ENCODE data around the gene STX3. TPM values are rescaled to one million over a fixed set of nuclear protein-coding genes. Genes with fewer than 3 reads are reported as not detected.
"Not testable (repeated sequence)": the region's sequence is repeated elsewhere in the genome, so short reads cannot be mapped to it uniquely, and the experiment has no call there.

The STX3 gene
- total RNA-seq, 2 donors from 2014 or later = 6.9 to 12.9 TPM

DNA sequence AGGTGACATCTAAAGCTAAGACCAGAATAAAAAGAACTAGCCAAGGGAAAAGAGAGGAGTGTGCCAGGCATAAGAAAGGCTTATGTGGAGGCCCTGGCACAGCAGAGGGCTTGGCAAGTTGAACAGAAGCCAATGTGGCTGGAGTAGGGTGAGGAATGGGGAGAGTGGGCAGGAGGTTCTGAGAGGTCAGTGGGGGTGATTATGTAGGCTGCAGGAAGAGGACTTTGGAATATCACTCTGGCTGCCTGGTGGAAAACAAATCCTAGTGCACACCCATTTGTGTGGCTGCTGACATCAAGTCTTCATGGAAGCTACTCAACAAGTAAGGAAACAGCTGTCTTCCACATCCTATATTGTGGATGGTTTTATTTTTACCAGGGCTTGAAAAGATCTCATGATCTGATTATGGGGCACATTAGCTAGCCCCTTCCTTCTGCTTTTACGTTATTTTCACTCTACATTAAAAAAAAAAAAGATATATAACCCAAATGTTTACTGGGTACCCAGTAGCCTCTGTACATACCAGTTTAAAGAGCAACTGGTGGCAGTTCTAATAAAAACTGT lies 52.0 kb downstream of the STX3 start:
- peaks cover 5 to 12% of the 10 kb centered on the region in 2 donors for H3K36me3 Mint-ChIP-seq (ENCODE audit: insufficient read depth in 2 of 2)
- ATAC-seq (replicated peaks in 1 of 2) (no peak), DNase-seq (no peak)
- peaks cover 0 to 3% of the 10 kb centered on the region in 2 donors for H3K9me3 Mint-ChIP-seq
- peaks cover 27% of the 10 kb centered on the region for H3K4me1 Mint-ChIP-seq (ENCODE audit: low read depth)
- H3K4me3 Mint-ChIP-seq = no peak overlapping the region
- peak overlapping the region; percentile 77 for H3K27ac Mint-ChIP-seq
- no peaks in the 10 kb centered on the region for H3K27me3 Mint-ChIP-seq (ENCODE audit: low read depth)

DNA sequence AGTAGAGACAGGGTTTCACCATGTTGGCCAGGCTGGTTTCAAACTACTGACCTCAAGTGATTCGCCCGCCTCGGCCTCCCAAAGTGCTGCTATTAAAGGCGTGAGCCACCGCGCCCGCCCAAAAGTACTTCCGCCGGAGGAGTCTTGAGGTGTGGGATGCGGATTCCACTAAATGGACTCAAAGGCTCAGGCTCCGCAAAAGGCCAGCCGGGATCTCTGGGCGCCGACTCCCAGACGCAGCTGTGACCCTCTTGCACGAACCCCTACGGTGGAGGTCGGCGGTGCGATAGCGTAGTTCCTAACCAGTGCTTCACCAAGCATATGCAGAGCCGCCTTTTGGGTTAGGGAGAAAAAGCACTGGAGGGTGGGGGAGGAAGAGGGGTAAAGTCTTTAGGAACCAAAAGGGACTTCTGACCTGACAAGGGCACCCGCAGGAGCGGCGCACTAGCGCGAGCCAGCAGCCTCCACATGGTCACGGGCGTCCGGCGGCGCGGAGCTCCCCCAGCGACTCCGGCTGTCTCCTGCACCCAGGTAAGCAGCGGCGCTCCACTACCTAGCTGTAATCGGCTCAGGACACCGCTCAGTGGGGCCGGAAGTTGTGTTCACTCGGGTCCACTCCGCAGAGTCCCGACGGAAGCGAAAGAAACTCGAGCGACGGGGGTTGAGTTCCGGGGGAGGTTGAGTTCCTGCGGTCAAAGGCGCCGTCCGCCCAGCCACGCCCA lies 55.2 kb downstream of the STX3 start, which contains the start of gene MRPL16:
TSS of gene MRPL16 (minus strand) at position 590 of the 722 bp plus-strand sequence. CDS start at position 470, 120 bp downstream.
- H3K36me3 Mint-ChIP-seq (ENCODE audit: insufficient read depth in 2 of 2) = peaks cover 5 to 12% of the 10 kb centered on the region in 2 donors
- DNase-seq = peak; percentile 90
- peak within 1 kb of the TSS; percentile 94 to 95 for H3K4me3 Mint-ChIP-seq

DNA sequence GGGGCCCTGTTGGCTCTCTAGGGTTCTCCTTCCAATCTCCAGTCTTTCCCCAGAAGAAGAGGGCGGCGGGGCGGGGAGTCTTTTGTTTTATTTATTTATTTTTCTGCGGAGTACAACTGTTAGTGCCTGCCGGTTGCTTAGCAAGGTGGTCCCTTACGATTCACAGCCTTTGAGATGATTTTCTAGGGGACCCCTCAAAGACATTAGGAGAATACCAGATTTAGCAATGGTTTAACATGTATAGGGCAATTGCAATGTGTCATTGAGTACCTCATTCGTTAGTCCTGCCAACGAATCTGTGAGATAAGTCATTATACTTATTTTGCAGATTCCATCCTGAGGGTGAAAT lies 55.7 kb downstream of the STX3 start:
- H3K9me3 Mint-ChIP-seq = peaks cover 0 to 3% of the 10 kb centered on the region in 2 donors
- ATAC-seq (replicated peaks in 1 of 2) (no peak), DNase-seq (no peak)
- H3K27me3 Mint-ChIP-seq (ENCODE audit: low read depth) = no peaks in the 10 kb centered on the region
- H3K4me3 Mint-ChIP-seq = peak overlapping the region; percentile 94 to 95
- peak overlapping the region; percentile 96 for H3K27ac Mint-ChIP-seq
- H3K4me1 Mint-ChIP-seq (ENCODE audit: low read depth) = peaks cover 34% of the 10 kb centered on the region
- H3K36me3 Mint-ChIP-seq (ENCODE audit: insufficient read depth in 2 of 2) = peaks cover 5 to 12% of the 10 kb centered on the region in 2 donors

More for the DNA sequence above, 55.2 kb downstream of the STX3 start, which contains the start of gene MRPL16:
- Mint-ChIP-seq H3K27ac (peak within 1 kb of the TSS; percentile 96), H3K27me3 (ENCODE audit: low read depth) (no peaks in the 10 kb centered on the region), H3K4me1 (ENCODE audit: low read depth) (peaks cover 34% of the 10 kb centered on the region), H3K9me3 (peaks cover 0 to 3% of the 10 kb centered on the region in 2 donors)
- peak; percentile 100 for ATAC-seq (replicated peaks in 1 of 2)

DNA sequence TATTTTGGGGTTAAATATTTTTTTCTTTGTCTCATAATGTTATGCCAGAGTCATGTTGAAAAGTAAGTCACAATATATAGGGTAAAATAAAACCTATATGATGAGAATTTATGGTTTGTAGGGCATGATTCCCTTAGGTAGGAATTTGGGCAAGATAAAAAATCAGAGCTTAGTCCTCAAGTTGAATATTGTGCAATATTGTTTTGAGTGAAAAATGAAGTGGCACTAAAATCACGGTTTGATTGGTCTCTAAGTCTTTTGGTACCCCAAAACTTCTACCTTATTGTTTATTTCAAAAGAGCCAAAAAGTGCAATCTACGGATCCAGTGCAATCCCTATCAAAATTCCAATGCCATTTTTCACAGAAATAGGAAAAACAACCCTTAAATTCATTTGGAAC lies 57.0 kb downstream of the STX3 start:
- H3K4me3 Mint-ChIP-seq = no peak overlapping the region
- ATAC-seq (replicated peaks in 1 of 2) (no peak), DNase-seq (no peak)
- peaks cover 0 to 3% of the 10 kb centered on the region in 2 donors for H3K9me3 Mint-ChIP-seq
- H3K27me3 Mint-ChIP-seq (ENCODE audit: low read depth) = no peaks in the 10 kb centered on the region
- H3K36me3 Mint-ChIP-seq (ENCODE audit: insufficient read depth in 2 of 2) = peaks cover 2 to 5% of the 10 kb centered on the region in 2 donors
- H3K4me1 Mint-ChIP-seq (ENCODE audit: low read depth) = peaks cover 34% of the 10 kb centered on the region
- H3K27ac Mint-ChIP-seq = no peak overlapping the region

DNA sequence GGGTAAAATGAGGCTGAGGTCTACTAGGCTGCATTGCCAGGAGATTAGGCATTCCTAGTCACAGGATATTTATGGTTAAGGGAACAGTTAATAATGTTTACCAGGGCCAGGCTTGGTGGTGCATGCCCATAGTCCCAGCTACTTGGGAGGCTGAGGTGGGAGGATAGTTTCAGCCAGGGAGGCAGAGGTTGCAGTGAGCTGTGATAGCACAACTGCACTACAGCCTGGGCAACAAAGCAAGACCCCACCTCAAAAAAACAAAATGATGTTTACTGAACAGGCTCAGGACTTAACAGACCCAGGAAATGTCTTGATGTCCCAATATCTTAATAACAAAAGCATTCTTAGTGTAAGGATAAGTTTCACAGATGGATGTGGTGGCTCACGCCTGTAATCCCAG lies 58.2 kb downstream of the STX3 start:
- H3K9me3 Mint-ChIP-seq = peaks cover 0 to 3% of the 10 kb centered on the region in 2 donors
- peaks cover 32% of the 10 kb centered on the region for H3K4me1 Mint-ChIP-seq (ENCODE audit: low read depth)
- H3K27me3 Mint-ChIP-seq (ENCODE audit: low read depth) = no peaks in the 10 kb centered on the region
- H3K4me3 Mint-ChIP-seq = no peak overlapping the region
- H3K27ac Mint-ChIP-seq = no peak overlapping the region
- DNase-seq (no peak), ATAC-seq (replicated peaks in 1 of 2) (no peak)
- peaks cover 2 to 5% of the 10 kb centered on the region in 2 donors for H3K36me3 Mint-ChIP-seq (ENCODE audit: insufficient read depth in 2 of 2)

DNA sequence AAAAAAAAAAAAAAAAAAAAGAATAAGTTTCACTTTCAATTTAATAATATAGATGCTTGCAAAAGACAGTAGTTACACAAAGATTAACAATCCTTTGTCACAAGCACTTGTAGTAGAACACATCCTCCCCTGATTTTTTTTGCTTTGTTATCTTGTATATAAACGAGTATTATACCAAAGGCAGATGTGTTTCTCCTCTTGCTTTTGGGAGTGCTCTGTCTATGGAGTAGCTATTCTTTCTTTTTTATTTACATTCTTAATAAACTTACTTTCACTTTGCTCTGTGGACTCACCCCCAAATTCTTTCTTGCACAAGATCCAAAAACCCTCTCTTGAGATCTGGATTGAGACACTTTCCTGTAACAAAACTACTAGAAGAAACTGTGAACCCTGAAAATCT lies 58.8 kb downstream of the STX3 start:
- Mint-ChIP-seq H3K36me3 (ENCODE audit: insufficient read depth in 2 of 2) (peaks cover 2 to 5% of the 10 kb centered on the region in 2 donors), H3K27ac (peak overlapping the region; percentile 39), H3K4me1 (ENCODE audit: low read depth) (peaks cover 26% of the 10 kb centered on the region), H3K9me3 (peaks cover 0 to 3% of the 10 kb centered on the region in 2 donors), H3K4me3 (peak overlapping the region; percentile 4 to 62), H3K27me3 (ENCODE audit: low read depth) (no peaks in the 10 kb centered on the region)
- ATAC-seq (replicated peaks in 1 of 2) (no peak), DNase-seq (no peak)

DNA sequence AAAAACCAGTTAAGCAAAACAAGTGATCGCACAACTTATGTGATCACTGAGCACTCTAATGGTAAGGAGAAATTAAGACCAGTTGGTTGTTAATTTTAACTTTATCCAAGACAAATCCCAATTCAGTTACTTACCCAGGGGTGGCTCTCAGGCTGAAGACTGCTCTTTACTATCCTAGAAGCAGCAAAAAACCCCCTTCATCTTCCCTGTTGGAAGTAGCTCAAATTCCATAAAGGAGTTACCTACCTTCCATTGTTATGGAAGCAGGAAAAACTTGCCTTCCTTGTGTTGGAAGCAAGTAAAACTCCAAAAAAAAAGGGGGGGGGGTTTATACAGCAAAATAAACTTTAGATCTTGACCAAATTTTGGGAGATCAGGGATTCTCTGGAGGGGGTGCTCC lies 60.6 kb downstream of the STX3 start:
- H3K27ac Mint-ChIP-seq = no peak overlapping the region
- H3K27me3 Mint-ChIP-seq (ENCODE audit: low read depth) = no peaks in the 10 kb centered on the region
- no peak overlapping the region for H3K4me3 Mint-ChIP-seq
- no peak for ATAC-seq (replicated peaks in 1 of 2)
- no peak for DNase-seq
- peaks cover 0 to 3% of the 10 kb centered on the region in 2 donors for H3K9me3 Mint-ChIP-seq
- H3K4me1 Mint-ChIP-seq (ENCODE audit: low read depth) = peaks cover 17% of the 10 kb centered on the region
- H3K36me3 Mint-ChIP-seq (ENCODE audit: insufficient read depth in 2 of 2) = peaks cover 2 to 4% of the 10 kb centered on the region in 2 donors

DNA sequence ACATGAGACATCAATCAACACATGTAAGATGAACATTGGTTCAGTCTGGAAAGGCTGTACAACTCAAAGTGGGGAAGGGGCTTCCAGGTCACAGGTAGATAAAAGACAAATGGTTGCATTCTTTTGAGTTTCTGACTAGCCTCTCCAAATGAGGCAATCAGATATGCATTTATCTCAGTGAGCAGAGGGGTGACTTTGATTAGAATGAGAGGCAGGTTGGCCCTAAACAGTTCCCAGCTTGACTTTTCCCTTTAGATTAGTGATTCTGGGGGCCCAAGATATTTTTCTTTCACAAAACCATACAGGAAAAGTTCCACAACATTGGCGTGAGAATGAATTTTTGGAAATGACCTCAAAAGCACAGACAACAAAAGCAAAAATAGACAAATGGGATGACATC lies 61.3 kb downstream of the STX3 start:
- not testable (repeated sequence) for H3K4me3 Mint-ChIP-seq; ATAC-seq (replicated peaks in 1 of 2); H3K36me3 Mint-ChIP-seq (ENCODE audit: insufficient read depth in 2 of 2); H3K27me3 Mint-ChIP-seq (ENCODE audit: low read depth); DNase-seq; H3K9me3 Mint-ChIP-seq; H3K27ac Mint-ChIP-seq
- H3K4me1 Mint-ChIP-seq (ENCODE audit: low read depth) = peaks cover 10% of the 10 kb centered on the region

DNA sequence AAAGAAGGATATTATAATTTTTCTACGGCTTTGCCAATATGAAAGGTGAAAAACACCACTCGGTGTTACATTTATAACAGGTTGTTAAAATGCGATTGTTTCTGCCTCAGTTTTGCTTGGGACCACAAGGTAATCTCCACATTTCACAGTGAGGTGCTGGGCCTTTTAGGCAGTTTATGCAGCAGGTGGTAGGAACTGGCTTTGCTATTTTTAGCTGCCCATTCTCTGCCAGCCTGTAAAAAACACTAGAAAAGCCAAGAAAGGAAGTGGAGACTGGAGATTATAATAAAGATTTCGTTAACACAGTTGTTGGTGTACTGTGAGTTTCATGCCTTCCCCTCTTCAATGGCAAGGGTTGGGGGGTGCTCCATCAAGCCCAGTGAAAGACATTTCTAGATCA lies 63.4 kb downstream of the STX3 start:
- Mint-ChIP-seq H3K27ac (no peak overlapping the region), H3K4me1 (ENCODE audit: low read depth) (peaks cover 13% of the 10 kb centered on the region), H3K9me3 (no peaks in the 10 kb centered on the region), H3K4me3 (no peak overlapping the region), H3K36me3 (ENCODE audit: insufficient read depth in 2 of 2) (no peaks in the 10 kb centered on the region), H3K27me3 (ENCODE audit: low read depth) (no peaks in the 10 kb centered on the region)
- ATAC-seq (replicated peaks in 1 of 2) (no peak), DNase-seq (no peak)

DNA sequence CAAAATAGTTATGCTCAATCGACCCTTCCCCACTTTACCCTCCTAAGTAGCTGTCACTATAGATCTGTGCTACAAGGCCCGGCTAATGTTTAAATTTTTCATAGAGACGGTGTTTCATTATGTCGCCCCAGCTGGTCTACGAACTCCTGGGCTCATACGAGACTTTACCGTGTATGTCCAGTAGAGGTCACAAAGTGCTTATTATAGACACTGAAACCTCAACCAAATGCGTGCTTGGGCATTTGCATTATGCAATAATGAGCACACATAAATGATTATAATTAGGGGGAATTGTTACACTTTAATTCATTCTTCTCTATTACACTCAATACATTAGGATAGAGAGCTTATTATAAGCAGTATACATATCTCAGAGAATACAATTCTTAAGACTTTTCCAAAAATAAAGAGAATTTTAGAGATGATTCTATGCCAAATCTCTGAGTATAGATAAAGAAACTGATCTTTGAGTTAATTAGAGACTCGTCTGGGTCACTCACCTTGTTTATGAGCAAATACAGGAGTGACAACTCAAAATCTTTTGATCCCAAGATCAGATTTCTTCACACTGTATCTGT lies 67.9 kb downstream of the STX3 start:
- Mint-ChIP-seq H3K4me1 (ENCODE audit: low read depth) (peaks cover 5% of the 10 kb centered on the region), H3K27me3 (ENCODE audit: low read depth) (no peaks in the 10 kb centered on the region), H3K36me3 (ENCODE audit: insufficient read depth in 2 of 2) (no peaks in the 10 kb centered on the region), H3K9me3 (no peaks in the 10 kb centered on the region), H3K27ac (no peak overlapping the region), H3K4me3 (no peak overlapping the region)
- DNase-seq (peak; percentile 23 to 27), ATAC-seq (replicated peaks in 1 of 2) (peak; percentile 75 to 78)

DNA sequence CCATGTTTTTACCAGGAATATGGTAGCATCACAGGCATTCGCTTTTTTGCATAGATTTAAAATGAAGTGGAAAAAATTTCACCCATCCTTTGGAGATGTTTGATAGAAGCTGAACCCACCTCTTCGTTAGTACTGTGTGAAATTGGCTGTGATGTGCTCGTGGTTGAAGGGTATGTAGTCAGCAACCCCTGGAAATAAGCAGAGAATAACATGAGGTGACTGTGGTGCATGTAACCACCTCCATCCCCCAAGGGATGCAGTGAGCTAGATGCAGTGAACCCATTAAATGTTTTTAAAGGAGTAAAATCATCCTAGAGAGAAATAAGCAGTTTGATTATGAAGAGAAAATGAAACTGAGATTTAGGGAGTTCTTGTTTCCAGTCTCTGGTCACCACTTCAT lies 74.2 kb downstream of the STX3 start:
- peaks cover 7% of the 10 kb centered on the region for H3K4me1 Mint-ChIP-seq (ENCODE audit: low read depth)
- H3K27ac Mint-ChIP-seq = no peak overlapping the region
- no peaks in the 10 kb centered on the region for H3K9me3 Mint-ChIP-seq
- ATAC-seq (replicated peaks in 1 of 2) (no peak), DNase-seq (no peak)
- no peaks in the 10 kb centered on the region for H3K27me3 Mint-ChIP-seq (ENCODE audit: low read depth)
- H3K4me3 Mint-ChIP-seq = peak overlapping the region in 1 of 2 donors; percentile 19
- H3K36me3 Mint-ChIP-seq (ENCODE audit: insufficient read depth in 2 of 2) = no peaks in the 10 kb centered on the region

DNA sequence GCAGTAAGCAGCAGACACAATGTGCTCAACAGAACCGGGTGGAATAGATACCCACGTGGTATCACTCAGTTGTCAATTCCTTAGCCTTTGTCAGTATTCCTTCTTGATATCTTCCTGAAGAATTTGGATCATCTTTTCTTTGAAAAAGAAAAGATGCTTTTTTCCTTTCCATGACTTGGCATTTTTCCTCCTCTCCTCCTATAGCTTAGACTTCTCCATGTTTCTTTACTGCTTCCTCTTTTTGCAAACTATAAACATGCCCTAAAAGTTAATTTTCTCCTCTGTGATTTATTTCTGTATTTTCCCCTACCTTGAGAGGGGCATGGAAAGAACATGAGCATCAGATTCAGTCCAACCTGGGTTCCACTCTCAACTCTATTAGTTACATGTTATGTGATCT lies 78.4 kb downstream of the STX3 start:
- no peak overlapping the region for H3K27ac Mint-ChIP-seq
- peaks cover 8% of the 10 kb centered on the region for H3K27me3 Mint-ChIP-seq (ENCODE audit: low read depth)
- H3K4me3 Mint-ChIP-seq = no peak overlapping the region
- DNase-seq = no peak
- ATAC-seq (replicated peaks in 1 of 2) = no peak
- H3K36me3 Mint-ChIP-seq (ENCODE audit: insufficient read depth in 2 of 2) = no peaks in the 10 kb centered on the region
- no peaks in the 10 kb centered on the region for H3K9me3 Mint-ChIP-seq
- H3K4me1 Mint-ChIP-seq (ENCODE audit: low read depth) = peaks cover 7% of the 10 kb centered on the region

DNA sequence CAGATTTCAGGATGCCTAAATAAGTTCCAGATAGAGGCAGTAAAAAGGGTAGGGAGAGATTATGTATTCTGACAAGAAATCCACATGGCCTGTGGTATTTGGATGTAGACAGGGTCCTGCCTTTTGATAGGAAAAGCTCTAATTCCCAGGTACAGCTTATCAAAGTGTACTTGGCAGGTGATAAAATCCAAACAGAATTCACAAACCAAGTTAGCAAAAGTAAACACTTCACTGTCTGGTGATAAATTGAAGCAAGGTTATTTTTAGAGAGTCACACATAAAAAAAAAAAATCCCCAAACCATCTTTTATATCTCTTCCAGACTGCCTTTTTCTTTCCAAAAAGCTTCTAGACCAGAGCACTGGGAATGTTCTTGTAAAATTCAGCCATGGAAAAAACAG lies 84.4 kb downstream of the STX3 start:
- no peaks in the 10 kb centered on the region for H3K4me1 Mint-ChIP-seq (ENCODE audit: low read depth)
- ATAC-seq (replicated peaks in 1 of 2) (no peak), DNase-seq (no peak)
- H3K36me3 Mint-ChIP-seq (ENCODE audit: insufficient read depth in 2 of 2) = no peaks in the 10 kb centered on the region
- H3K4me3 Mint-ChIP-seq = no peak overlapping the region
- H3K27ac Mint-ChIP-seq = no peak overlapping the region
- peaks cover 8% of the 10 kb centered on the region for H3K27me3 Mint-ChIP-seq (ENCODE audit: low read depth)
- H3K9me3 Mint-ChIP-seq = no peaks in the 10 kb centered on the region

Measured in activated T-cell treated with anti-CD3 and anti-CD28 coated beads, Interleukin-2, amount 50 U/mL, for 72 hours (primary cell).